ENCODE measurements around the gene SLC45A3. TPM values are rescaled to one million over a fixed set of nuclear protein-coding genes. Genes with fewer than 3 reads are reported as not detected.

Gene SLC45A3
- total RNA-seq, 1 experiment from 2014 or later = 4.4 TPM

GRCh38 chr1:205703072-205703471 lies 22.8 kb upstream of the SLC45A3 start:
- DNase-seq (ENCODE audit: low spot score) = no peak
- in situ Hi-C loops (cut with HindIII; ENCODE audit: low sequenced_read_pairs) = loop anchor here (25.0 kb wide), 1 partner anchor 116 kb away; no protein-coding TSS in a partner anchor

GRCh38 chr1:205701891-205702290 lies 21.6 kb upstream of the SLC45A3 start:
- in situ Hi-C loops (cut with HindIII; ENCODE audit: low sequenced_read_pairs) = loop anchor here (25.0 kb wide), 1 partner anchor 115 kb away; no protein-coding TSS in a partner anchor
- DNase-seq (ENCODE audit: low spot score) = no peak

GRCh38 chr1:205701420-205701819 lies 21.1 kb upstream of the SLC45A3 start:
- DNase-seq (ENCODE audit: low spot score) = no peak
- in situ Hi-C loops (cut with HindIII; ENCODE audit: low sequenced_read_pairs) = loop anchor here (25.0 kb wide), 1 partner anchor 114 kb away; no protein-coding TSS in a partner anchor

- in situ Hi-C loops (cut with HindIII; ENCODE audit: low sequenced_read_pairs) = loop anchor here (25.0 kb wide), 1 partner anchor 114 kb away; no protein-coding TSS in a partner anchor
- no peak for DNase-seq (ENCODE audit: low spot score)
Observed at GRCh38 chr1:205700865-205701401, 20.6 kb upstream of the SLC45A3 start.

GRCh38 chr1:205699416-205699815 lies 19.1 kb upstream of the SLC45A3 start:
- in situ Hi-C loops (cut with HindIII; ENCODE audit: low sequenced_read_pairs) = no loop called here
- no peak for DNase-seq (ENCODE audit: low spot score)

GRCh38 chr1:205698921-205699320 lies 18.6 kb upstream of the SLC45A3 start:
- in situ Hi-C loops (cut with HindIII; ENCODE audit: low sequenced_read_pairs) = no loop called here
- DNase-seq (ENCODE audit: low spot score) = no peak

- DNase-seq (ENCODE audit: low spot score) = no peak
- in situ Hi-C loops (cut with HindIII; ENCODE audit: low sequenced_read_pairs) = no loop called here
Observed at GRCh38 chr1:205693421-205693991, 13.2 kb upstream of the SLC45A3 start.

GRCh38 chr1:205692423-205692822 lies 12.1 kb upstream of the SLC45A3 start:
- in situ Hi-C loops (cut with HindIII; ENCODE audit: low sequenced_read_pairs) = no loop called here
- DNase-seq (ENCODE audit: low spot score) = no peak

GRCh38 chr1:205690122-205690756 lies 9.9 kb upstream of the SLC45A3 start:
- in situ Hi-C loops (cut with HindIII; ENCODE audit: low sequenced_read_pairs) = no loop called here
- DNase-seq (ENCODE audit: low spot score) = no peak

- in situ Hi-C loops (cut with HindIII; ENCODE audit: low sequenced_read_pairs) = no loop called here
- no peak for DNase-seq (ENCODE audit: low spot score)
Observed at GRCh38 chr1:205689479-205689878, 9.2 kb upstream of the SLC45A3 start.

GRCh38 chr1:205688171-205689080 lies 8.1 kb upstream of the SLC45A3 start:
- in situ Hi-C loops (cut with HindIII; ENCODE audit: low sequenced_read_pairs) = no loop called here
- DNase-seq (ENCODE audit: low spot score) = no peak

- no peak for DNase-seq (ENCODE audit: low spot score)
- in situ Hi-C loops (cut with HindIII; ENCODE audit: low sequenced_read_pairs) = no loop called here
Observed at GRCh38 chr1:205687242-205687641, 6.9 kb upstream of the SLC45A3 start.

GRCh38 chr1:205681364-205681763 lies 1.1 kb upstream of the SLC45A3 start:
- no peak for DNase-seq (ENCODE audit: low spot score)
- in situ Hi-C loops (cut with HindIII; ENCODE audit: low sequenced_read_pairs) = no loop called here

- no peak for DNase-seq (ENCODE audit: low spot score)
- in situ Hi-C loops (cut with HindIII; ENCODE audit: low sequenced_read_pairs) = no loop called here
Observed at GRCh38 chr1:205678286-205679111, 1.8 kb downstream of the SLC45A3 start.

GRCh38 chr1:205677167-205677566 lies 3.1 kb downstream of the SLC45A3 start:
- no peak for DNase-seq (ENCODE audit: low spot score)
- in situ Hi-C loops (cut with HindIII; ENCODE audit: low sequenced_read_pairs) = no loop called here

- in situ Hi-C loops (cut with HindIII; ENCODE audit: low sequenced_read_pairs) = no loop called here
- no peak for DNase-seq (ENCODE audit: low spot score)
Observed at GRCh38 chr1:205676597-205676996, 3.7 kb downstream of the SLC45A3 start.

GRCh38 chr1:205676002-205676401 lies 4.3 kb downstream of the SLC45A3 start:
- DNase-seq (ENCODE audit: low spot score) = no peak
- in situ Hi-C loops (cut with HindIII; ENCODE audit: low sequenced_read_pairs) = no loop called here

- in situ Hi-C loops (cut with HindIII; ENCODE audit: low sequenced_read_pairs) = no loop called here
- no peak for DNase-seq (ENCODE audit: low spot score)
Observed at GRCh38 chr1:205675247-205675646, 5.1 kb downstream of the SLC45A3 start.

GRCh38 chr1:205672970-205673369 lies 7.3 kb downstream of the SLC45A3 start:
- in situ Hi-C loops (cut with HindIII; ENCODE audit: low sequenced_read_pairs) = no loop called here
- DNase-seq (ENCODE audit: low spot score) = no peak
